Stimulated activated naive CD8-positive, alpha-beta T cell treated with anti-CD3 and anti-CD28 coated beads, Interleukin-15, Interleukin-2, amounts not matched to agents 100 ng/mL and 50 ng/mL, for 24 hours (primary cell): Measurements from ENCODE around the gene SEC24A.
"Not testable (repeated sequence)": the region's sequence is repeated elsewhere in the genome, so short reads cannot be mapped to it uniquely, and the experiment has no call there.

Experiments used
- H3K27ac Mint-ChIP-seq: one replicate; pipeline ENCODE4 v1.8.0; 2021; ENCODE audit warnings: mild to moderate bottlenecking, mixed read lengths
- H3K27me3 Mint-ChIP-seq: one replicate; pipeline ENCODE4 v1.8.0; 2021; ENCODE audit warnings: mixed read lengths
- H3K36me3 Mint-ChIP-seq: one replicate; pipeline ENCODE4 v1.8.0; 2021; ENCODE audit warnings: low read depth, mixed read lengths
- H3K4me1 Mint-ChIP-seq: one replicate; pipeline ENCODE4 v1.8.0; 2021; ENCODE audit warnings: low read depth, mixed read lengths
- H3K4me3 Mint-ChIP-seq: one replicate; pipeline ENCODE4 v1.8.0; 2021; ENCODE audit warnings: mild to moderate bottlenecking, mixed read lengths
- H3K9me3 Mint-ChIP-seq: one replicate; pipeline ENCODE4 v1.8.0; 2021; ENCODE audit warnings: mixed read lengths

Gene SEC24A

GRCh38 chr5:134690144-134690543 is 41.6 kb downstream of the SEC24A start:
- not testable (repeated sequence) for H3K27ac Mint-ChIP-seq, H3K27me3 Mint-ChIP-seq, H3K4me3 Mint-ChIP-seq, H3K4me1 Mint-ChIP-seq, H3K9me3 Mint-ChIP-seq
- H3K36me3 Mint-ChIP-seq = peaks cover 55% of the 10 kb centered on the region

GRCh38 chr5:134692722-134693121 is 44.1 kb downstream of the SEC24A start:
- Mint-ChIP-seq H3K27ac (no peak overlapping the region), H3K36me3 (peaks cover 46% of the 10 kb centered on the region), H3K4me3 (no peak overlapping the region)

GRCh38 chr5:134708301-134708700 is 59.7 kb downstream of the SEC24A start:
- Mint-ChIP-seq H3K9me3 (no peaks in the 10 kb centered on the region), H3K27ac (no peak overlapping the region), H3K4me3 (no peak overlapping the region), H3K36me3 (peaks cover 52% of the 10 kb centered on the region), H3K4me1 (no peaks in the 10 kb centered on the region), H3K27me3 (no peaks in the 10 kb centered on the region)

More at GRCh38 chr5:134692722-134693121, 44.1 kb downstream of the SEC24A start:
- Mint-ChIP-seq H3K4me1 (no peaks in the 10 kb centered on the region), H3K27me3 (no peaks in the 10 kb centered on the region), H3K9me3 (no peaks in the 10 kb centered on the region)

- H3K36me3 Mint-ChIP-seq = peaks cover 53% of the 10 kb centered on the region
- H3K27ac Mint-ChIP-seq = no peak overlapping the region
- no peak overlapping the region for H3K4me3 Mint-ChIP-seq
- no peaks in the 10 kb centered on the region for H3K4me1 Mint-ChIP-seq
- H3K27me3 Mint-ChIP-seq = no peaks in the 10 kb centered on the region
- no peaks in the 10 kb centered on the region for H3K9me3 Mint-ChIP-seq
Measured at GRCh38 chr5:134714120-134714519, 65.5 kb downstream of the SEC24A start.

GRCh38 chr5:134714541-134714940 is 66.0 kb downstream of the SEC24A start:
- H3K36me3 Mint-ChIP-seq = peaks cover 49% of the 10 kb centered on the region
- no peaks in the 10 kb centered on the region for H3K4me1 Mint-ChIP-seq
- H3K9me3 Mint-ChIP-seq = no peaks in the 10 kb centered on the region
- H3K27me3 Mint-ChIP-seq = no peaks in the 10 kb centered on the region
- H3K4me3 Mint-ChIP-seq = no peak overlapping the region
- no peak overlapping the region for H3K27ac Mint-ChIP-seq

- H3K4me3 Mint-ChIP-seq, H3K9me3 Mint-ChIP-seq, H3K4me1 Mint-ChIP-seq, H3K27ac Mint-ChIP-seq, H3K27me3 Mint-ChIP-seq: not testable (repeated sequence)
- H3K36me3 Mint-ChIP-seq = peaks cover 45% of the 10 kb centered on the region
Measured at GRCh38 chr5:134715466-134715865, 66.9 kb downstream of the SEC24A start.

GRCh38 chr5:134724872-134725271 is 76.3 kb downstream of the SEC24A start:
- Mint-ChIP-seq H3K27ac (no peak overlapping the region), H3K4me3 (no peak overlapping the region), H3K27me3 (no peaks in the 10 kb centered on the region)

GRCh38 chr5:134732819-134733218 is 84.2 kb downstream of the SEC24A start:
- Mint-ChIP-seq H3K9me3 (no peaks in the 10 kb centered on the region), H3K27me3 (no peaks in the 10 kb centered on the region), H3K4me3 (no peak overlapping the region), H3K4me1 (peaks cover 5% of the 10 kb centered on the region), H3K36me3 (no peaks in the 10 kb centered on the region), H3K27ac (no peak overlapping the region)

More at GRCh38 chr5:134724872-134725271, 76.3 kb downstream of the SEC24A start:
- Mint-ChIP-seq H3K36me3 (peaks cover 21% of the 10 kb centered on the region), H3K4me1 (no peaks in the 10 kb centered on the region), H3K9me3 (no peaks in the 10 kb centered on the region)

GRCh38 chr5:134735243-134735642 is 86.7 kb downstream of the SEC24A start:
- no peaks in the 10 kb centered on the region for H3K9me3 Mint-ChIP-seq
- H3K4me1 Mint-ChIP-seq = peaks cover 16% of the 10 kb centered on the region
- no peaks in the 10 kb centered on the region for H3K36me3 Mint-ChIP-seq
- H3K4me3 Mint-ChIP-seq = no peak overlapping the region
- no peak overlapping the region for H3K27ac Mint-ChIP-seq
- H3K27me3 Mint-ChIP-seq = no peaks in the 10 kb centered on the region

- H3K36me3 Mint-ChIP-seq = peaks cover 3% of the 10 kb centered on the region
- no peak overlapping the region for H3K4me3 Mint-ChIP-seq
- no peaks in the 10 kb centered on the region for H3K27me3 Mint-ChIP-seq
- no peak overlapping the region for H3K27ac Mint-ChIP-seq
- peaks cover 22% of the 10 kb centered on the region for H3K4me1 Mint-ChIP-seq
- H3K9me3 Mint-ChIP-seq = no peaks in the 10 kb centered on the region
Measured at GRCh38 chr5:134736173-134736812, 87.7 kb downstream of the SEC24A start.

GRCh38 chr5:134738133-134738962 is 89.8 kb downstream of the SEC24A start, which contains the start of gene CAMLG:
TSS of gene CAMLG (plus strand) at chr5:134738548. CDS start at chr5:134738621, 73 bp downstream.
- Mint-ChIP-seq H3K9me3 (no peaks in the 10 kb centered on the region), H3K4me1 (peaks cover 28% of the 10 kb centered on the region), H3K27ac (peak within 1 kb of the TSS; percentile 96), H3K4me3 (peak within 1 kb of the TSS; percentile 98), H3K27me3 (no peaks in the 10 kb centered on the region), H3K36me3 (peaks cover 8% of the 10 kb centered on the region)

GRCh38 chr5:134738963-134739661 is 90.5 kb downstream of the SEC24A start:
- H3K9me3 Mint-ChIP-seq = no peaks in the 10 kb centered on the region
- peak overlapping the region; percentile 96 for H3K27ac Mint-ChIP-seq
- H3K4me3 Mint-ChIP-seq = peak overlapping the region; percentile 98
- peaks cover 28% of the 10 kb centered on the region for H3K4me1 Mint-ChIP-seq
- H3K36me3 Mint-ChIP-seq = peaks cover 8% of the 10 kb centered on the region
- no peaks in the 10 kb centered on the region for H3K27me3 Mint-ChIP-seq

GRCh38 chr5:134741052-134741451 is 92.5 kb downstream of the SEC24A start:
- Mint-ChIP-seq H3K36me3 (peaks cover 12% of the 10 kb centered on the region), H3K9me3 (no peaks in the 10 kb centered on the region), H3K27me3 (no peaks in the 10 kb centered on the region), H3K27ac (no peak overlapping the region), H3K4me1 (peaks cover 28% of the 10 kb centered on the region), H3K4me3 (no peak overlapping the region)

GRCh38 chr5:134742134-134742533 is 93.5 kb downstream of the SEC24A start:
- H3K9me3 Mint-ChIP-seq = no peaks in the 10 kb centered on the region
- peaks cover 28% of the 10 kb centered on the region for H3K4me1 Mint-ChIP-seq
- peaks cover 12% of the 10 kb centered on the region for H3K36me3 Mint-ChIP-seq
- no peak overlapping the region for H3K27ac Mint-ChIP-seq
- H3K27me3 Mint-ChIP-seq = no peaks in the 10 kb centered on the region
- H3K4me3 Mint-ChIP-seq = no peak overlapping the region

GRCh38 chr5:134749415-134749814 is 100.8 kb downstream of the SEC24A start:
- H3K4me3 Mint-ChIP-seq = no peak overlapping the region
- H3K27ac Mint-ChIP-seq = peak overlapping the region; percentile 43
- H3K4me1 Mint-ChIP-seq = no peaks in the 10 kb centered on the region
- H3K36me3 Mint-ChIP-seq = peaks cover 21% of the 10 kb centered on the region
- H3K9me3 Mint-ChIP-seq = no peaks in the 10 kb centered on the region
- no peaks in the 10 kb centered on the region for H3K27me3 Mint-ChIP-seq
